Panc1 (cell line): Measurements from ENCODE around the gene INPP4B. TPM values are rescaled to one million over a fixed set of nuclear protein-coding genes. Genes with fewer than 3 reads are reported as not detected.

Experiments used
- ATAC-seq: fragments of 200-7000 bp; cut with Tn5 transposase; 2 replicates; pipeline ENCODE4 v1.9.1; 2020; ENCODE audit warnings: mild to moderate bottlenecking, moderate library complexity
- BruUV-seq: library from RNA; stranded (reverse); fragments of 400-500 nt; replicated peaks from 2 replicates; lab custom pipeline; 2021; lab: Mats Ljungman, UMichigan
- CTCF ChIA-PET: fragments of 300-600 bp; sonication (Branson Sonifier 250); formaldehyde crosslinking; loops from one replicate; lab custom pipeline; 2022; ENCODE audit warnings: antibody characterized with exemption; lab: Charles Lee
- POLR2A ChIA-PET: fragments of 300-600 bp; sonication (Branson Sonifier 250); formaldehyde crosslinking; loops from one replicate; lab custom pipeline; 2022; ENCODE audit warnings: antibody characterized with exemption; lab: Charles Lee
- DNase-seq: peaks from one replicate; pipeline ENCODE4 v3.0.0-alpha.2; 2010; ENCODE audit warnings: low read depth, low spot score
- H3K27ac ChIP-seq: 2 replicates; pipeline ENCODE4 v1.5.1; 2011; ENCODE audit warnings: mild to moderate bottlenecking, low read length, inconsistent platforms
- H3K27me3 ChIP-seq: fragments of 200-500 bp; sonication (Bioruptor generic); 2 replicates; pipeline ENCODE4 v1.6.0; 2014; ENCODE audit warnings: low read length, inconsistent platforms; ENCODE audit not compliant: control insufficient read depth, insufficient read depth
- H3K36me3 ChIP-seq: fragments of 200-500 bp; sonication (Bioruptor generic); 2 replicates; pipeline ENCODE4 v1.5.1; 2014; ENCODE audit warnings: inconsistent platforms, mild to moderate bottlenecking, low read length, moderate library complexity; ENCODE audit not compliant: control insufficient read depth, insufficient read depth
- H3K4me1 ChIP-seq: 2 replicates; pipeline ENCODE4 v1.5.1; 2011; ENCODE audit warnings: inconsistent platforms, mild to moderate bottlenecking, low read length, moderate library complexity; ENCODE audit not compliant: control insufficient read depth, insufficient read depth
- H3K4me3 ChIP-seq, 2 experiments: 2 replicates each; pipeline ENCODE4 v1.5.1; 2011 to 2012; ENCODE audit warnings: low read depth in 2 of 2, low read length in 2 of 2, mild to moderate bottlenecking in 2 of 2, inconsistent platforms in 1 of 2, moderate library complexity in 1 of 2
- H3K9me3 ChIP-seq: fragments of 200-500 bp; sonication (Bioruptor generic); 2 replicates; pipeline ENCODE4 v1.5.1; 2014; ENCODE audit warnings: low read depth, mild to moderate bottlenecking, inconsistent platforms, low read length, moderate library complexity; ENCODE audit not compliant: control insufficient read depth, insufficient read depth
- POLR2AphosphoS5 ChIP-seq: IDR thresholded peaks from 2 replicates; pipeline ENCODE4 v1.6.1; 2012; ENCODE audit warnings: mild to moderate bottlenecking, low read depth, low read length, moderate library complexity
- SIN3A ChIP-seq: IDR thresholded peaks from 2 replicates; pipeline ENCODE4 v1.6.1; 2012; ENCODE audit warnings: low read depth, mild to moderate bottlenecking, low read length, moderate library complexity, borderline replicate concordance; ENCODE audit not compliant: insufficient read depth
- TCF7L2 ChIP-seq: IDR thresholded peaks from 2 replicates; pipeline ENCODE4 v1.6.1; 2011; ENCODE audit warnings: mild to moderate bottlenecking, low read depth, low read length, inconsistent platforms
- in situ Hi-C: cut with HindIII; loops from 2 replicates; pipeline ENCODE4 v1.10.0; 2016; ENCODE audit warnings: low sequenced_read_pairs, low pct_unique_long_range_greater_than_20kb
- intact Hi-C: fragments of 100-400 bp; cut with micrococcal nuclease; formaldehyde crosslinking; loops from one replicate; pipeline ENCODE4 v1.10.0; 2022; ENCODE audit not compliant: unreplicated experiment
- total RNA-seq: library from RNA; stranded (reverse); gene quantifications from one replicate; pipeline ENCODE4 v1.2.1, GENCODE V29; 2021; ENCODE audit not compliant: unreplicated experiment
- TF ChIP-seq, protein P1 (sequence below), 2 experiments: IDR thresholded peaks; 2 replicates each; pipeline ENCODE4 v1.6.1; 2011 to 2012; ENCODE audit warnings: low read depth in 2 of 2, control low read depth in 1 of 2, low read length in 1 of 2, mild to moderate bottlenecking in 1 of 2, moderate library complexity in 1 of 2; ENCODE audit not compliant: insufficient read depth in 1 of 2
- TF ChIP-seq, protein P2 (sequence below): fragments of 450-650 bp; IDR thresholded peaks from 2 replicates; pipeline ENCODE4 v1.5.1; 2017; ENCODE audit warnings: mild to moderate bottlenecking

INPP4B gene
- total RNA-seq, 1 experiment from 2014 or later = 4.5 TPM

DNA sequence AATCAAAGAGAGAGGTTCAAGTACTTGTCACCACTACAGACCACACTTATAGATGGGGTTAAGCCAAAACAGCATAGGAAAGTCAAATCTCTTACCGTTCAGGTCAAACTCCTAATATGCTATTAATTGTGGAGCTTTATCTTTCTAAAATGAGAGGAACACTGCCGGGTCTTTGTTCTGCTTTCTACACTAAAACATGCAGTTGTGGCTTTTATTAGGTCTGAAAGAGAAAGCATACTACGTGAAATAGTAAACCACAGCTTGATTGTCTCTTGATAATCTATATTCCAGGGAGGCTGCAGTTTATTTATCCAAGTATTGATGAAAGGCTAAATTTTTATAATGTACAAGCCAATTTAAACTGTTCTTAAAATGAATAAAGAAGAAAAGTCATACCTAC, 12.3 kb upstream of the INPP4B start:
- no peak overlapping the region for H3K4me3 ChIP-seq
- TF ChIP-seq, protein P1, sequence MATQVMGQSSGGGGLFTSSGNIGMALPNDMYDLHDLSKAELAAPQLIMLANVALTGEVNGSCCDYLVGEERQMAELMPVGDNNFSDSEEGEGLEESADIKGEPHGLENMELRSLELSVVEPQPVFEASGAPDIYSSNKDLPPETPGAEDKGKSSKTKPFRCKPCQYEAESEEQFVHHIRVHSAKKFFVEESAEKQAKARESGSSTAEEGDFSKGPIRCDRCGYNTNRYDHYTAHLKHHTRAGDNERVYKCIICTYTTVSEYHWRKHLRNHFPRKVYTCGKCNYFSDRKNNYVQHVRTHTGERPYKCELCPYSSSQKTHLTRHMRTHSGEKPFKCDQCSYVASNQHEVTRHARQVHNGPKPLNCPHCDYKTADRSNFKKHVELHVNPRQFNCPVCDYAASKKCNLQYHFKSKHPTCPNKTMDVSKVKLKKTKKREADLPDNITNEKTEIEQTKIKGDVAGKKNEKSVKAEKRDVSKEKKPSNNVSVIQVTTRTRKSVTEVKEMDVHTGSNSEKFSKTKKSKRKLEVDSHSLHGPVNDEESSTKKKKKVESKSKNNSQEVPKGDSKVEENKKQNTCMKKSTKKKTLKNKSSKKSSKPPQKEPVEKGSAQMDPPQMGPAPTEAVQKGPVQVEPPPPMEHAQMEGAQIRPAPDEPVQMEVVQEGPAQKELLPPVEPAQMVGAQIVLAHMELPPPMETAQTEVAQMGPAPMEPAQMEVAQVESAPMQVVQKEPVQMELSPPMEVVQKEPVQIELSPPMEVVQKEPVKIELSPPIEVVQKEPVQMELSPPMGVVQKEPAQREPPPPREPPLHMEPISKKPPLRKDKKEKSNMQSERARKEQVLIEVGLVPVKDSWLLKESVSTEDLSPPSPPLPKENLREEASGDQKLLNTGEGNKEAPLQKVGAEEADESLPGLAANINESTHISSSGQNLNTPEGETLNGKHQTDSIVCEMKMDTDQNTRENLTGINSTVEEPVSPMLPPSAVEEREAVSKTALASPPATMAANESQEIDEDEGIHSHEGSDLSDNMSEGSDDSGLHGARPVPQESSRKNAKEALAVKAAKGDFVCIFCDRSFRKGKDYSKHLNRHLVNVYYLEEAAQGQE (IDR thresholded peaks at IDR 0.05; ENCODE audit: insufficient read depth in 1 of 2, low read depth in 2 of 2, low read length in 1 of 2) = no peak
- no peak for TF ChIP-seq TCF7L2
- TF ChIP-seq SIN3A = no peak
- no peak for TF ChIP-seq POLR2AphosphoS5
- TF ChIP-seq, protein P2, sequence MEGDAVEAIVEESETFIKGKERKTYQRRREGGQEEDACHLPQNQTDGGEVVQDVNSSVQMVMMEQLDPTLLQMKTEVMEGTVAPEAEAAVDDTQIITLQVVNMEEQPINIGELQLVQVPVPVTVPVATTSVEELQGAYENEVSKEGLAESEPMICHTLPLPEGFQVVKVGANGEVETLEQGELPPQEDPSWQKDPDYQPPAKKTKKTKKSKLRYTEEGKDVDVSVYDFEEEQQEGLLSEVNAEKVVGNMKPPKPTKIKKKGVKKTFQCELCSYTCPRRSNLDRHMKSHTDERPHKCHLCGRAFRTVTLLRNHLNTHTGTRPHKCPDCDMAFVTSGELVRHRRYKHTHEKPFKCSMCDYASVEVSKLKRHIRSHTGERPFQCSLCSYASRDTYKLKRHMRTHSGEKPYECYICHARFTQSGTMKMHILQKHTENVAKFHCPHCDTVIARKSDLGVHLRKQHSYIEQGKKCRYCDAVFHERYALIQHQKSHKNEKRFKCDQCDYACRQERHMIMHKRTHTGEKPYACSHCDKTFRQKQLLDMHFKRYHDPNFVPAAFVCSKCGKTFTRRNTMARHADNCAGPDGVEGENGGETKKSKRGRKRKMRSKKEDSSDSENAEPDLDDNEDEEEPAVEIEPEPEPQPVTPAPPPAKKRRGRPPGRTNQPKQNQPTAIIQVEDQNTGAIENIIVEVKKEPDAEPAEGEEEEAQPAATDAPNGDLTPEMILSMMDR = no peak
- no peaks in the 10 kb centered on the region for H3K4me1 ChIP-seq
- no peaks in the 10 kb centered on the region for H3K27me3 ChIP-seq
- H3K9me3 ChIP-seq = no peaks in the 10 kb centered on the region
- in situ Hi-C loops (no loop called here), intact Hi-C loops (no loop called here)
- no peak overlapping the region for H3K27ac ChIP-seq
- POLR2A ChIA-PET = no interaction called here
- no TSS peak for BruUV-seq
- no peak for ATAC-seq
- CTCF ChIA-PET = interaction anchor here (0.5 kb wide), 1 partner anchor 157 kb away, joined by 5 read pairs; no protein-coding TSS in a partner anchor
- no peaks in the 10 kb centered on the region for H3K36me3 ChIP-seq
- no peak for DNase-seq

DNA sequence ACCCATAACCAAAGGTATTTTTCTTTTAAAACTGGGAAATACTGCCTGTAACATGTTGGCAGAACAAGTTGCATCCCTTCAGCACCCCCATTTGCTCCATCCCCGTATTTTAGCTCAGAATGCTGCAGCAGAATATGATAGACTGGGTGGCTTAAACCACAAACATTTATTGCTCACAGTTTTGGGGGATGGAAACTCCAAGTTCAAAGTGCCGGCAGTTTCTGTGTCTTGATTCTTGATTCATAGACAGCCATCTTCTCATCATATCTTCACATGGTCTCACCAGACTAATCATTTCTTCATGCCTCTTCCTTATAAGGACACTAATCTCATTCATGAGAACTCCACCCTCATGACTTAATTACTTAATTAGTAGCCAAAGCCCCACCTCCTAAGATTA, 10.5 kb upstream of the INPP4B start:
- no peaks in the 10 kb centered on the region for H3K36me3 ChIP-seq
- no peaks in the 10 kb centered on the region for H3K27me3 ChIP-seq
- DNase-seq (no peak), ATAC-seq (no peak)
- no peaks in the 10 kb centered on the region for H3K4me1 ChIP-seq
- POLR2A ChIA-PET = no interaction called here
- no TSS peak for BruUV-seq
- H3K9me3 ChIP-seq = no peaks in the 10 kb centered on the region
- no peak for TF ChIP-seq TCF7L2
- TF ChIP-seq SIN3A = no peak
- in situ Hi-C loops (no loop called here), intact Hi-C loops (no loop called here)
- CTCF ChIA-PET = interaction anchor here (0.6 kb wide), 1 partner anchor 421 kb away, joined by 12 read pairs; no protein-coding TSS in a partner anchor
- no peak overlapping the region for H3K27ac ChIP-seq
- H3K4me3 ChIP-seq = no peak overlapping the region

DNA sequence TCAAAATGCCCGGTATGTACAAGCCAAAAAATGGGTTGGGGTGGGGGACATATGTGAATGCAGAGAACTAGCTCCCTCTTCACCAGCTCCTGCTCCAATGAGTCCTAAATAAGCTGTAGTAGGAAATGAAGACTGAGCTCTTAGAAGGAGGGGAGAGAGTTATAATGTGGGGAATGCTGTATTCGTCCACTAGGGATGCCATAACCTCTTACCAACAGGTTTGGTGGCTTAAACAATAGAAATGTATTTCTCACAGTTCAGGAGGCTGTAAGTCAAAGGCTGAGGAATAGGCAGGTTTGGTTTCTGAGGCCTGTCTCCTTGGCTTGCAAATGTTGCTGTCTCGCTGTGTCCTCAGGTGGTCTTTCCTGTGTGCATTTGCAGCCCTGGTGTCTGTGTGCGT, 4.4 kb upstream of the INPP4B start:
- ChIA-PET POLR2A (interaction anchor here (0.6 kb wide), 1 partner anchor 664 kb away, joined by 9 read pairs; no protein-coding TSS in a partner anchor), CTCF (no interaction called here)
- DNase-seq (no peak), ATAC-seq (no peak)
- H3K4me1 ChIP-seq = no peaks in the 10 kb centered on the region
- no peaks in the 10 kb centered on the region for H3K27me3 ChIP-seq
- no peaks in the 10 kb centered on the region for H3K9me3 ChIP-seq
- in situ Hi-C loops (no loop called here), intact Hi-C loops (no loop called here)
- H3K36me3 ChIP-seq = no peaks in the 10 kb centered on the region; the same call in 1 of the 2 replicates
- H3K27ac ChIP-seq = no peak overlapping the region
- H3K4me3 ChIP-seq = no peak overlapping the region
- no TSS peak for BruUV-seq
- TF ChIP-seq, protein P2 = peak; percentile 47
- TF ChIP-seq, protein P1 (IDR thresholded peaks at IDR 0.05; ENCODE audit: insufficient read depth in 1 of 2, low read depth in 2 of 2, low read length in 1 of 2) = no peak
- TF ChIP-seq POLR2AphosphoS5 (no peak), TCF7L2 (no peak), SIN3A (no peak)
